GM23338 (cell line): ENCODE measurements around the gene VPS16. TPM values are rescaled to one million over a fixed set of nuclear protein-coding genes. Genes with fewer than 3 reads are reported as not detected.

Experiments
- ATAC-seq: fragments of 200-7000 bp; cut with Tn5 transposase; 3 replicates; pipeline ENCODE4 v1.9.1; 2020
- DNase-seq: peaks from one replicate; pipeline ENCODE4 v3.0.0-alpha.2; 2015; ENCODE audit warnings: low spot score
- H2AFZ ChIP-seq: fragments of 200-600 bp; sonication (generic); 2 replicates; pipeline ENCODE4 v1.8.0; 2016; ENCODE audit warnings: antibody characterized with exemption, mild to moderate bottlenecking, moderate library complexity
- H3F3A ChIP-seq: fragments of 200-600 bp; sonication (generic); replicated peaks from 2 replicates; pipeline ENCODE4 v1.8.0; 2017; ENCODE audit warnings: antibody characterized with exemption, mixed run types, low read depth
- H3K27ac ChIP-seq: fragments of 200-600 bp; sonication (generic); 2 replicates; pipeline ENCODE4 v1.6.1; 2016; ENCODE audit warnings: low read depth
- H3K27me3 ChIP-seq: fragments of 200-600 bp; sonication (generic); 2 replicates; pipeline ENCODE4 v1.8.0; 2016; ENCODE audit warnings: mild to moderate bottlenecking, mixed run types, moderate library complexity; ENCODE audit not compliant: insufficient read depth
- H3K36me3 ChIP-seq: fragments of 200-600 bp; sonication (generic); 2 replicates; pipeline ENCODE4 v1.8.0; 2016; ENCODE audit warnings: mild to moderate bottlenecking; ENCODE audit not compliant: insufficient read depth
- H3K4me1 ChIP-seq: fragments of 200-600 bp; sonication (generic); 2 replicates; pipeline ENCODE4 v1.8.0; 2016; ENCODE audit warnings: mild to moderate bottlenecking, moderate library complexity; ENCODE audit not compliant: insufficient read depth
- H3K4me2 ChIP-seq: fragments of 200-600 bp; sonication (generic); 2 replicates; pipeline ENCODE4 v1.7.1; 2017; ENCODE audit warnings: mixed run types
- H3K4me3 ChIP-seq: fragments of 200-600 bp; sonication (generic); 2 replicates; pipeline ENCODE4 v1.6.1; 2016; ENCODE audit warnings: mixed run types
- H3K79me2 ChIP-seq: fragments of 200-600 bp; sonication (generic); replicated peaks from 2 replicates; pipeline ENCODE4 v1.8.0; 2017; ENCODE audit warnings: mild to moderate bottlenecking; ENCODE audit not compliant: insufficient read depth
- H3K9me2 ChIP-seq: fragments of 200-600 bp; sonication (generic); 2 replicates; pipeline ENCODE4 v1.8.0; 2017; ENCODE audit not compliant: insufficient read depth
- H4K20me1 ChIP-seq: fragments of 200-600 bp; sonication (generic); replicated peaks from 2 replicates; pipeline ENCODE4 v1.8.0; 2017; ENCODE audit warnings: mild to moderate bottlenecking; ENCODE audit not compliant: insufficient read depth
- H3K27ac Mint-ChIP-seq: 2 replicates; pipeline ENCODE4 v1.8.0; 2020; ENCODE audit warnings: inconsistent platforms, mild to moderate bottlenecking, moderate library complexity, mixed read lengths
- H3K27me3 Mint-ChIP-seq: 3 replicates; pipeline ENCODE4 v1.8.0; 2022; ENCODE audit warnings: low read depth, mild to moderate bottlenecking, moderate library complexity, mixed read lengths, inconsistent platforms; ENCODE audit not compliant: insufficient read depth, poor library complexity
- H3K36me3 Mint-ChIP-seq: 3 replicates; pipeline ENCODE4 v1.8.0; 2021; ENCODE audit warnings: low read depth, mild to moderate bottlenecking, inconsistent platforms, moderate library complexity, mixed read lengths
- H3K4me1 Mint-ChIP-seq: 3 replicates; pipeline ENCODE4 v1.8.0; 2020; ENCODE audit warnings: mild to moderate bottlenecking, inconsistent platforms, mixed read lengths
- H3K4me3 Mint-ChIP-seq: 3 replicates; pipeline ENCODE4 v1.8.0; 2021; ENCODE audit warnings: moderate library complexity, mild to moderate bottlenecking, inconsistent platforms, mixed read lengths
- H3K9me3 Mint-ChIP-seq: 3 replicates; pipeline ENCODE4 v1.8.0; 2020; ENCODE audit warnings: moderate library complexity, mild to moderate bottlenecking, inconsistent platforms, mixed read lengths
- CREB1 ChIP-seq: fragments of 250-450 bp; sonication (Bioruptor Pico); IDR thresholded peaks from 2 replicates; pipeline ENCODE4 v1.5.0; 2020; ENCODE audit warnings: low read depth, mild to moderate bottlenecking, moderate library complexity
- CTCF ChIP-seq, 2 experiments: fragments of 200-600 bp in 1 of 2; sonication (generic) in 1 of 2; conservative IDR thresholded peaks; 2 replicates each; pipeline versions ENCODE4 v1.5.1 to v1.6.1; 2016 to 2017; ENCODE audit warnings: antibody characterized with exemption in 2 of 2, low read depth in 2 of 2, mild to moderate bottlenecking in 2 of 2, moderate library complexity in 1 of 2
- EZH2 ChIP-seq: fragments of 200-600 bp; sonication (generic); IDR thresholded peaks from one replicate; pipeline ENCODE4 v1.8.0; 2017; ENCODE audit warnings: antibody characterized with exemption, mild to moderate bottlenecking, low read depth; ENCODE audit not compliant: unreplicated experiment
- EZH2phosphoT487 ChIP-seq: fragments of 200-600 bp; sonication (generic); IDR thresholded peaks from one replicate; pipeline ENCODE4 v1.8.1; 2018; ENCODE audit warnings: antibody characterized with exemption; ENCODE audit not compliant: unreplicated experiment
- JUNB ChIP-seq: IDR thresholded peaks from one replicate; pipeline ENCODE4 v1.6.1; 2016; ENCODE audit warnings: antibody characterized with exemption; ENCODE audit not compliant: unreplicated experiment
- NANOG ChIP-seq: IDR thresholded peaks from 2 replicates; pipeline ENCODE4 v1.6.1; 2016; ENCODE audit warnings: antibody characterized with exemption, borderline replicate concordance
- POLR2AphosphoS5 ChIP-seq: IDR thresholded peaks from 2 replicates; pipeline ENCODE4 v1.6.1; 2016; ENCODE audit warnings: antibody characterized with exemption, low read depth
- STAT1 ChIP-seq: IDR thresholded peaks from one replicate; pipeline ENCODE4 v1.6.1; 2016; ENCODE audit warnings: antibody characterized with exemption; ENCODE audit not compliant: unreplicated experiment
- ZNF114 ChIP-seq: fragments of 250-450 bp; sonication (Bioruptor Pico); IDR thresholded peaks from 2 replicates; pipeline ENCODE4 v1.5.0; 2020; ENCODE audit warnings: mild to moderate bottlenecking, moderate library complexity
- ZNF331 ChIP-seq: fragments of 250-450 bp; sonication (Bioruptor Pico); IDR thresholded peaks from 2 replicates; pipeline ENCODE4 v1.5.0; 2020; ENCODE audit warnings: low read depth, mild to moderate bottlenecking, moderate library complexity
- ZNF462 ChIP-seq: fragments of 250-450 bp; sonication (Bioruptor Pico); IDR thresholded peaks from 2 replicates; pipeline ENCODE4 v1.5.0; 2020; ENCODE audit warnings: mild to moderate bottlenecking, moderate library complexity
- polyA plus RNA-seq: library from polyadenylated mRNA; unstranded; fragments of >200 nt; fragmentation: Nextera tagmentation; extraction: Ambion mirVana; gene quantifications from 2 replicates; pipeline ENCODE4 v1.2.1, GENCODE V29; 2016
- total RNA-seq: library from RNA; depleted of rRNA; stranded (reverse); fragments of >200 nt; shearing (Covaris generic); gene quantifications from 2 replicates; pipeline ENCODE4 v1.2.3, GENCODE V29; 2014
- TF ChIP-seq, protein P1 (sequence below): IDR thresholded peaks from one replicate; pipeline ENCODE4 v1.6.1; 2018; ENCODE audit warnings: antibody characterized with exemption; ENCODE audit not compliant: unreplicated experiment
- TF ChIP-seq, protein P2 (sequence below): IDR thresholded peaks from 2 replicates; pipeline ENCODE4 v1.6.1; 2016; ENCODE audit warnings: antibody characterized with exemption

Gene VPS16
- total and polyA plus RNA-seq, 2 experiments from 2014 or later: 11.2 to 17.7 TPM

GRCh38 chr20:2873747-2874041 is 33.1 kb downstream of the VPS16 start:
- ATAC-seq (peak; percentile 23), DNase-seq (peak; percentile 79)
- TF ChIP-seq CTCF (conservative IDR thresholded peaks at IDR 0.05; ENCODE audit: low read depth in 2 of 2): no peak
- no peak for TF ChIP-seq ZNF114 (CRISPR knock-in tag)
- no peak for TF ChIP-seq ZNF331 (CRISPR knock-in tag)
- TF ChIP-seq, protein P1, sequence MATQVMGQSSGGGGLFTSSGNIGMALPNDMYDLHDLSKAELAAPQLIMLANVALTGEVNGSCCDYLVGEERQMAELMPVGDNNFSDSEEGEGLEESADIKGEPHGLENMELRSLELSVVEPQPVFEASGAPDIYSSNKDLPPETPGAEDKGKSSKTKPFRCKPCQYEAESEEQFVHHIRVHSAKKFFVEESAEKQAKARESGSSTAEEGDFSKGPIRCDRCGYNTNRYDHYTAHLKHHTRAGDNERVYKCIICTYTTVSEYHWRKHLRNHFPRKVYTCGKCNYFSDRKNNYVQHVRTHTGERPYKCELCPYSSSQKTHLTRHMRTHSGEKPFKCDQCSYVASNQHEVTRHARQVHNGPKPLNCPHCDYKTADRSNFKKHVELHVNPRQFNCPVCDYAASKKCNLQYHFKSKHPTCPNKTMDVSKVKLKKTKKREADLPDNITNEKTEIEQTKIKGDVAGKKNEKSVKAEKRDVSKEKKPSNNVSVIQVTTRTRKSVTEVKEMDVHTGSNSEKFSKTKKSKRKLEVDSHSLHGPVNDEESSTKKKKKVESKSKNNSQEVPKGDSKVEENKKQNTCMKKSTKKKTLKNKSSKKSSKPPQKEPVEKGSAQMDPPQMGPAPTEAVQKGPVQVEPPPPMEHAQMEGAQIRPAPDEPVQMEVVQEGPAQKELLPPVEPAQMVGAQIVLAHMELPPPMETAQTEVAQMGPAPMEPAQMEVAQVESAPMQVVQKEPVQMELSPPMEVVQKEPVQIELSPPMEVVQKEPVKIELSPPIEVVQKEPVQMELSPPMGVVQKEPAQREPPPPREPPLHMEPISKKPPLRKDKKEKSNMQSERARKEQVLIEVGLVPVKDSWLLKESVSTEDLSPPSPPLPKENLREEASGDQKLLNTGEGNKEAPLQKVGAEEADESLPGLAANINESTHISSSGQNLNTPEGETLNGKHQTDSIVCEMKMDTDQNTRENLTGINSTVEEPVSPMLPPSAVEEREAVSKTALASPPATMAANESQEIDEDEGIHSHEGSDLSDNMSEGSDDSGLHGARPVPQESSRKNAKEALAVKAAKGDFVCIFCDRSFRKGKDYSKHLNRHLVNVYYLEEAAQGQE: no peak
- no peak for TF ChIP-seq EZH2phosphoT487
- no peak for TF ChIP-seq CREB1 (CRISPR knock-in tag)
- TF ChIP-seq STAT1: no peak
- no peak for TF ChIP-seq NANOG
- no peak for TF ChIP-seq ZNF462 (CRISPR knock-in tag)
- no peak for TF ChIP-seq EZH2
- no peak for TF ChIP-seq JUNB
- TF ChIP-seq, protein P2, sequence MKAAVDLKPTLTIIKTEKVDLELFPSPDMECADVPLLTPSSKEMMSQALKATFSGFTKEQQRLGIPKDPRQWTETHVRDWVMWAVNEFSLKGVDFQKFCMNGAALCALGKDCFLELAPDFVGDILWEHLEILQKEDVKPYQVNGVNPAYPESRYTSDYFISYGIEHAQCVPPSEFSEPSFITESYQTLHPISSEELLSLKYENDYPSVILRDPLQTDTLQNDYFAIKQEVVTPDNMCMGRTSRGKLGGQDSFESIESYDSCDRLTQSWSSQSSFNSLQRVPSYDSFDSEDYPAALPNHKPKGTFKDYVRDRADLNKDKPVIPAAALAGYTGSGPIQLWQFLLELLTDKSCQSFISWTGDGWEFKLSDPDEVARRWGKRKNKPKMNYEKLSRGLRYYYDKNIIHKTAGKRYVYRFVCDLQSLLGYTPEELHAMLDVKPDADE: no peak
- no peak for TF ChIP-seq POLR2AphosphoS5
- Mint-ChIP-seq H3K4me3 (peak overlapping the region; percentile 91), H3K36me3 (peaks cover 9% of the 10 kb centered on the region), H3K27me3 (peaks cover 30% of the 10 kb centered on the region), H3K4me1 (peaks cover 32% of the 10 kb centered on the region), H3K9me3 (no peaks in the 10 kb centered on the region), H3K27ac (peak overlapping the region; percentile 83)
- peak overlapping the region; percentile 91 for H3K4me3 ChIP-seq
- peak overlapping the region; percentile 94 for H2AFZ ChIP-seq
- H4K20me1 ChIP-seq: peaks cover 20% of the 10 kb centered on the region
- H3K27me3 ChIP-seq: peaks cover 28% of the 10 kb centered on the region
- peaks cover 5% of the 10 kb centered on the region for H3K4me1 ChIP-seq
- peaks cover 48% of the 10 kb centered on the region for H3K79me2 ChIP-seq
- peak overlapping the region; percentile 72; the same call in 1 of the 2 replicates for H3K27ac ChIP-seq
- H3K36me3 ChIP-seq: no peaks in the 10 kb centered on the region
- H3K4me2 ChIP-seq: peak overlapping the region; percentile 88
- no peaks in the 10 kb centered on the region for H3K9me2 ChIP-seq
- H3F3A ChIP-seq: 0 out of 2 replicates have a peak, but pooled peaks cover 5% of the 10 kb centered on the region
